HG02588 (cell line): ENCODE data around the gene GALNT2.

ENCODE experiments used
- ATAC-seq: cut with Tn5 transposase; IDR thresholded peaks from one replicate; pipeline ENCODE4 v1.9.1; 2021; ENCODE audit warnings: mild to moderate bottlenecking, moderate library complexity; ENCODE audit not compliant: unreplicated experiment

GALNT2 gene

GRCh38 chr1:230050973-230051735, 15.9 kb upstream of the GALNT2 start:
- ATAC-seq: no peak

- no peak for ATAC-seq
Observed at GRCh38 chr1:230052018-230052417, 15.0 kb upstream of the GALNT2 start.

GRCh38 chr1:230052665-230053064, 14.4 kb upstream of the GALNT2 start:
- no peak for ATAC-seq

GRCh38 chr1:230054092-230054749, 12.8 kb upstream of the GALNT2 start:
- no peak for ATAC-seq

- no peak for ATAC-seq
Observed at GRCh38 chr1:230056098-230056497, 10.9 kb upstream of the GALNT2 start.

GRCh38 chr1:230057100-230057499, 9.9 kb upstream of the GALNT2 start:
- ATAC-seq: no peak

GRCh38 chr1:230057681-230058565, 9.1 kb upstream of the GALNT2 start:
- no peak for ATAC-seq

- ATAC-seq: no peak
Observed at GRCh38 chr1:230058626-230059025, 8.4 kb upstream of the GALNT2 start.

- no peak for ATAC-seq
Observed at GRCh38 chr1:230061801-230062200, 5.2 kb upstream of the GALNT2 start.

- ATAC-seq: no peak
Observed at GRCh38 chr1:230062521-230062920, 4.5 kb upstream of the GALNT2 start.

GRCh38 chr1:230064283-230064682, 2.8 kb upstream of the GALNT2 start:
- ATAC-seq: no peak

- no peak for ATAC-seq
Observed at GRCh38 chr1:230065161-230065560, 1.9 kb upstream of the GALNT2 start.

GRCh38 chr1:230065571-230065970, 1.5 kb upstream of the GALNT2 start:
- no peak for ATAC-seq

GRCh38 chr1:230066031-230066430, 1.0 kb upstream of the GALNT2 start:
- ATAC-seq: no peak

- ATAC-seq: peak; percentile 14
Observed at GRCh38 chr1:230067419-230067870, 407 bp downstream of the GALNT2 start.

GRCh38 chr1:230067871-230068620, 1.0 kb downstream of the GALNT2 start:
- no peak for ATAC-seq

- ATAC-seq: no peak
Observed at GRCh38 chr1:230068621-230068873, 1.5 kb downstream of the GALNT2 start.

GRCh38 chr1:230068952-230069684, 2.1 kb downstream of the GALNT2 start:
- ATAC-seq: no peak

- no peak for ATAC-seq
Observed at GRCh38 chr1:230069796-230070195, 2.8 kb downstream of the GALNT2 start.
